Trophoblast cell (in vitro differentiated cells and primary cell): ENCODE data around the gene AKR1C2. TPM values are rescaled to one million over a fixed set of nuclear protein-coding genes. Genes with fewer than 3 reads are reported as not detected.
"Not testable (repeated sequence)": the region's sequence is repeated elsewhere in the genome, so short reads cannot be mapped to it uniquely, and the experiment has no call there.

Experiments
- DNase-seq, 2 donors: peaks; one replicate each; pipeline ENCODE4 v3.0.0-alpha.2; 2016
- H2AFZ ChIP-seq: 2 replicates; pipeline ENCODE4 v1.6.1; 2013; ENCODE audit warnings: low read length, moderate library complexity, mild to moderate bottlenecking; ENCODE audit not compliant: insufficient read depth, poor library complexity
- H2AK5ac ChIP-seq: 2 replicates; pipeline ENCODE4 v1.6.1; 2013; ENCODE audit warnings: mild to moderate bottlenecking, low read length
- H2BK120ac ChIP-seq: 2 replicates; pipeline ENCODE4 v1.6.1; 2013; ENCODE audit warnings: low read length, mild to moderate bottlenecking, moderate library complexity; ENCODE audit not compliant: insufficient read depth, poor library complexity
- H2BK12ac ChIP-seq: 2 replicates; pipeline ENCODE4 v1.6.1; 2013; ENCODE audit warnings: mild to moderate bottlenecking, low read length, moderate library complexity
- H2BK5ac ChIP-seq: 2 replicates; pipeline ENCODE4 v1.6.1; 2013; ENCODE audit warnings: low read length, low read depth, moderate library complexity, mild to moderate bottlenecking; ENCODE audit not compliant: poor library complexity
- H3K14ac ChIP-seq: 2 replicates; pipeline ENCODE4 v1.6.1; 2013; ENCODE audit warnings: mild to moderate bottlenecking, low read length
- H3K18ac ChIP-seq: 2 replicates; pipeline ENCODE4 v1.6.1; 2013; ENCODE audit warnings: mild to moderate bottlenecking, low read length
- H3K23ac ChIP-seq: 2 replicates; pipeline ENCODE4 v1.6.1; 2013; ENCODE audit warnings: low read length
- H3K27ac ChIP-seq: 2 replicates; pipeline ENCODE4 v1.5.1; 2013; ENCODE audit warnings: low read depth, mild to moderate bottlenecking, inconsistent platforms, low read length, moderate library complexity
- H3K27me3 ChIP-seq: 2 replicates; pipeline ENCODE4 v1.6.1; 2013; ENCODE audit warnings: inconsistent platforms, mild to moderate bottlenecking, low read length, moderate library complexity; ENCODE audit not compliant: insufficient read depth
- H3K36me3 ChIP-seq, 2 experiments: 1 replicate in 1 of 2; 2 replicates in 1 of 2; pipeline ENCODE4 v1.6.1; 2013; ENCODE audit warnings: low read length in 2 of 2, mild to moderate bottlenecking in 2 of 2, moderate library complexity in 1 of 2; ENCODE audit not compliant: insufficient read depth in 2 of 2, control insufficient read depth in 1 of 2
- H3K4ac ChIP-seq: 2 replicates; pipeline ENCODE4 v1.6.1; 2013; ENCODE audit warnings: low read depth, mild to moderate bottlenecking, low read length, moderate library complexity
- H3K4me1 ChIP-seq, 2 experiments: 1 replicate in 1 of 2; 2 replicates in 1 of 2; pipeline ENCODE4 v1.6.1; 2013; ENCODE audit warnings: low read length in 2 of 2, mild to moderate bottlenecking in 2 of 2, moderate library complexity in 1 of 2; ENCODE audit not compliant: insufficient read depth in 2 of 2, control insufficient read depth in 1 of 2
- H3K4me2 ChIP-seq: 2 replicates; pipeline ENCODE4 v1.6.1; 2013; ENCODE audit warnings: inconsistent platforms, mild to moderate bottlenecking, low read length, moderate library complexity
- H3K4me3 ChIP-seq: 2 replicates; pipeline ENCODE4 v1.5.1; 2013; ENCODE audit warnings: mild to moderate bottlenecking, low read depth, low read length, inconsistent platforms
- H3K79me1 ChIP-seq: one replicate; pipeline ENCODE4 v1.6.1; 2013; ENCODE audit warnings: low read length
- H3K79me2 ChIP-seq: 2 replicates; pipeline ENCODE4 v1.6.1; 2013; ENCODE audit warnings: low read length, mild to moderate bottlenecking; ENCODE audit not compliant: control insufficient read depth, insufficient read depth, poor library complexity
- H3K9ac ChIP-seq: 2 replicates; pipeline ENCODE4 v1.6.1; 2013; ENCODE audit warnings: mild to moderate bottlenecking, low read length
- H3K9me3 ChIP-seq: 2 replicates; pipeline ENCODE4 v1.6.1; 2013; ENCODE audit warnings: low read depth, mild to moderate bottlenecking, control low read depth, inconsistent platforms, low read length; ENCODE audit not compliant: insufficient read depth
- H4K12ac ChIP-seq: 2 replicates; pipeline ENCODE4 v1.6.1; 2013; ENCODE audit warnings: low read depth, mild to moderate bottlenecking, low read length, moderate library complexity
- H4K8ac ChIP-seq: 2 replicates; pipeline ENCODE4 v1.6.1; 2013; ENCODE audit warnings: low read depth, mild to moderate bottlenecking, low read length, moderate library complexity
- H4K91ac ChIP-seq: one replicate; pipeline ENCODE4 v1.6.1; 2013; ENCODE audit warnings: low read depth, mild to moderate bottlenecking, low read length, moderate library complexity
- WGBS: extraction: QIAGEN DNeasy Blood & Tissue Kit; methylation state at CpG from one replicate; pipeline ENCODE4 v1.1.7; 2013; ENCODE audit warnings: missing lambda C conversion rate; ENCODE audit not compliant: insufficient read length, insufficient coverage; ENCODE audit errors: extremely low coverage; 5-methylcytosine and 5-hydroxymethylcytosine counted together
- polyA plus RNA-seq: library from polyadenylated mRNA; stranded (reverse); fragments of 200-250 nt; gene quantifications from 2 replicates; pipeline ENCODE4 v1.2.3, GENCODE V29; 2013

Gene AKR1C2
- 1.00 and 1.1 TPM in 2 replicates for polyA plus RNA-seq

DNA sequence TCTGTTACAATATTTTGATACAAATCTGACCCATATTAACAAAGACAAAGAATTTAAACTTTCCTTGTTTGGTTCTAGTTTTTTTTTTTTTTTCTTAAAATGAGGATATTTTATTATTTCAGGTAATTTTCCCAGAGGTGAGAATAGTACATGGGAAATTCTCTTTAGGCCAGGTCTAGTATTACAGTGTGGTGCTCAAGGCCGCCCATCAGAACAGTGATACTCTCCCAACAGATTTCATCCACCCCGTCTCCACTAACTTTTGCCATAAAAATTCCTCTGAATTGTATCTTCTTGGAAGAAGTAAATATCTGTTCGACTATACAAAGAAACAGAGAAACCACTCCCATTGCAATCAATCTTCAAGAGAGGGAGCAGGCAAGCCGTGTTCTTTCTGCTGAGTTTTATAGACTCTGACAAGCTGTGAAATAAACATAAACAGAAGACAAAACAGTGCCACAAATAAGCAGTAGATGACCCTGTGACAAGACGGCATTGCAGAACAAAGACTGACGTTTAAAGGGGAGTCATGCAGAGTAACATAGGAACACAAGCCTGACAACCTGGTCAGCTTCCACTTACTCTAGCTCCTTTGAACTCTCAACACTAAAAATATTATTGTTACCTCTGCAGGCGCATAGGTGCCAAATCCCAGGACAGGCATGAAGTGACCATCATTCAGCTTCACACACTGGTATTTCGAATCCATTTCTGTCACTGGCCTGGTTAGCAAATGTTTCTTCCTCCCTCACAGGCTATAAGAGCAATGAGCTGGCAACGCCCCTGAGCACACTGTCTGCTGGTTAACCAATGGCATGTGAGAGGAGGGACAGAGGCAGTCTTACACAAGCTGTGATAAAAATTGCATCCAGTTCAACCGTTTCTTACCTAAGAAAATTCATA, at the start of gene AKR1C2:
TSS of gene AKR1C2 (minus strand) at position 731 of the 903 bp plus-strand sequence. CDS start at position 709, 22 bp downstream.
- not testable (repeated sequence) for H3K36me3 ChIP-seq, H3K4me2 ChIP-seq, H3K4me1 ChIP-seq, H3K79me2 ChIP-seq, H2BK120ac ChIP-seq, H3K27me3 ChIP-seq, H4K8ac ChIP-seq, H3K18ac ChIP-seq, H2AFZ ChIP-seq, H3K23ac ChIP-seq, H2AK5ac ChIP-seq, H3K27ac ChIP-seq, DNase-seq, H4K12ac ChIP-seq, H3K4me3 ChIP-seq, H3K4ac ChIP-seq, H3K9me3 ChIP-seq, H3K14ac ChIP-seq, H2BK5ac ChIP-seq, H4K91ac ChIP-seq, H3K9ac ChIP-seq, H2BK12ac ChIP-seq, H3K79me1 ChIP-seq
- no CpG with 5 or more reads among the region's 10 CpGs for WGBS

- not testable (repeated sequence) for H2BK120ac ChIP-seq, H3K14ac ChIP-seq, H3K27ac ChIP-seq, H4K91ac ChIP-seq, H3K79me2 ChIP-seq, H3K79me1 ChIP-seq, H3K27me3 ChIP-seq, H3K9ac ChIP-seq, H3K4me2 ChIP-seq, H3K4me1 ChIP-seq, H3K18ac ChIP-seq, H4K12ac ChIP-seq, DNase-seq, H2BK12ac ChIP-seq, H2AK5ac ChIP-seq, H3K23ac ChIP-seq, H3K4me3 ChIP-seq, H2AFZ ChIP-seq, H3K9me3 ChIP-seq, H3K36me3 ChIP-seq, H3K4ac ChIP-seq, H2BK5ac ChIP-seq, H4K8ac ChIP-seq
- no CpG with 5 or more reads among the region's 16 CpGs for WGBS
These were observed 49.4 kb upstream of the AKR1C2 start for GRCh38 chr10:5052951-5053500.

DNA sequence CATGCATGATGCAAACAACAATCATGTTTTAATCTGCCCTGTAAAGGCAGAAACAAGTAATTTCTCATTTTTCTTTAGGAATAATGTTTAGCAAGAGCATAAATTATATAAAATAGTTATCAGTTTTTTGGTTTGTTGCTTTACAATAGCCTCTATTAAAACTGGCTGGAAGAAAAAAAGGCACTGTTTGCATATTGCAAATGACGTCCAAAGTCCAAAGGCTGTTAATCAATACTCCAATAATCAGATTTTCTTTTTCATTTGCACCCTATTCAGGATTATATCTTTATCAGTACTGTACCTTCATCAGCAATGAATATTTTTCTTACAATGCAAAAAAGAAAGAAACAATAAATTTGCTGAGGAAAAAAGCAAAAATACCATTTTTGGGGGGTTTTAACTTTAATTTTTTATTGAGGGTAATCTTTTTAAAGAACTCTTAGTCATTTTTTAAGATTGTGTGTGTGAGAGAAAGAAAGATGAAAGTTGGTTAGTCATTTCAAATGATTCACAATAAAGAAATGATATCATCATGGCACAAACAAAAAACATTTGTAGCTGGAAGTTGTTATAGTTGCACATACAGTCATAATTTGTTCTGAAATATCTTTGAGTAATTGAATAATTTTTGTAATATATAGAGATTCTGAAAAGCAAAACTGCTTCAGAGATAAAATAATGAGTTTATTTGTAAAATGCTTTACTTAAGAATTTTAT, 44.4 kb upstream of the AKR1C2 start:
- no CpG with 5 or more reads among the region's 1 CpG for WGBS
- H3K27ac ChIP-seq, result no peak overlapping the region
- no peak overlapping the region for H3K14ac ChIP-seq
- H3K4me2 ChIP-seq, result no peak overlapping the region
- H2BK5ac ChIP-seq, result no peak overlapping the region
- no peak for DNase-seq
- no peak overlapping the region for H3K9ac ChIP-seq
- no peaks in the 10 kb centered on the region for H3K36me3 ChIP-seq
- H3K79me1 ChIP-seq, result no peaks in the 10 kb centered on the region
- no peak overlapping the region for H4K91ac ChIP-seq
- no peaks in the 10 kb centered on the region for H3K27me3 ChIP-seq
- H3K18ac ChIP-seq, result no peak overlapping the region
- H2AK5ac ChIP-seq, result no peak overlapping the region
- H3K23ac ChIP-seq, result no peak overlapping the region
- H3K4me1 ChIP-seq, result no peaks in the 10 kb centered on the region
- H3K4me3 ChIP-seq, result no peak overlapping the region
- H3K79me2 ChIP-seq, result no peaks in the 10 kb centered on the region
- peaks cover 1% of the 10 kb centered on the region for H3K9me3 ChIP-seq
- H4K12ac ChIP-seq, result no peak overlapping the region
- H2AFZ ChIP-seq, result no peak overlapping the region
- H2BK12ac ChIP-seq, result no peak overlapping the region
- no peak overlapping the region for H3K4ac ChIP-seq
- H4K8ac ChIP-seq, result no peak overlapping the region
- H2BK120ac ChIP-seq, result no peak overlapping the region

GRCh38 chr10:5047055-5047454, 43.4 kb upstream of the AKR1C2 start:
- not testable (repeated sequence) for H3K4me1 ChIP-seq, H2BK120ac ChIP-seq

More at GRCh38 chr10:5047055-5047454, 43.4 kb upstream of the AKR1C2 start:
- H3K14ac ChIP-seq, H2AK5ac ChIP-seq, H2BK5ac ChIP-seq, H3K36me3 ChIP-seq, H3K23ac ChIP-seq, H4K12ac ChIP-seq, H4K91ac ChIP-seq, H2AFZ ChIP-seq, H3K27me3 ChIP-seq, H3K9me3 ChIP-seq, H3K18ac ChIP-seq, H3K4ac ChIP-seq, H4K8ac ChIP-seq, H3K79me2 ChIP-seq, H3K4me3 ChIP-seq, H3K9ac ChIP-seq, H2BK12ac ChIP-seq, H3K79me1 ChIP-seq, H3K4me2 ChIP-seq, DNase-seq, H3K27ac ChIP-seq: not testable (repeated sequence)
- WGBS, result no CpG with 5 or more reads among the region's 5 CpGs
